Heart left ventricle (tissue), 16 donors: ENCODE measurements around the gene CCL2. TPM values are rescaled to one million over a fixed set of nuclear protein-coding genes. Genes with fewer than 3 reads are reported as not detected.

Source experiments
- ATAC-seq, 4 donors: fragments of 200-7000 bp; cut with Tn5 transposase; one replicate each; pipeline ENCODE4 v1.9.1; 2020 to 2022; ENCODE audit warnings: moderate library complexity in 4 of 4, mild to moderate bottlenecking in 3 of 4, moderate number of reproducible peaks in 1 of 4
- DNase-seq, 5 donors: peaks; one replicate each; pipeline ENCODE4 v3.0.0-alpha.2; 2020
- H3K27ac ChIP-seq, 12 donors: fragments of 200-600 bp; sonication (generic) in 4 of 12; one replicate each; pipeline versions ENCODE4 v1.5.0 to v1.8.0; 2016 to 2022; ENCODE audit warnings: mild to moderate bottlenecking in 2 of 12
- H3K27me3 ChIP-seq, 9 donors: fragments of 200-600 bp; sonication (generic) in 2 of 9; one replicate each; pipeline versions ENCODE4 v1.5.1 to v1.8.0; 2016 to 2022; ENCODE audit warnings: mild to moderate bottlenecking in 3 of 9
- H3K36me3 ChIP-seq, 9 donors: fragments of 200-600 bp; sonication (generic) in 2 of 9; one replicate each; pipeline versions ENCODE4 v1.5.0 to v1.8.0; 2018 to 2022; ENCODE audit warnings: mild to moderate bottlenecking in 2 of 9
- H3K4me1 ChIP-seq, 12 donors: fragments of 200-600 bp; sonication (generic) in 4 of 12; one replicate each; pipeline versions ENCODE4 v1.5.0 to v1.8.0; 2016 to 2022; ENCODE audit warnings: mild to moderate bottlenecking in 3 of 12
- H3K4me3 ChIP-seq, 12 donors: fragments of 200-600 bp; sonication (generic) in 4 of 12; one replicate each; pipeline versions ENCODE4 v1.5.0 to v1.8.0; 2017 to 2022; ENCODE audit warnings: mild to moderate bottlenecking in 9 of 12, moderate library complexity in 4 of 12
- H3K9me3 ChIP-seq, 12 donors: fragments of 200-600 bp; sonication (generic) in 4 of 12; one replicate each; pipeline versions ENCODE4 v1.5.0 to v1.8.0; 2016 to 2022; ENCODE audit warnings: mild to moderate bottlenecking in 1 of 12
- CTCF ChIP-seq, 12 donors: fragments of 200-600 bp; sonication (generic) in 4 of 12; IDR thresholded peaks; one replicate each; pipeline versions ENCODE4 v1.5.0 to v1.8.0; 2018 to 2022; ENCODE audit warnings: antibody characterized with exemption in 12 of 12, mild to moderate bottlenecking in 5 of 12
- POLR2A ChIP-seq, 2 donors: fragments of 450-650 bp; IDR thresholded peaks; one replicate each; pipeline ENCODE4 v1.6.1; 2017; ENCODE audit warnings: antibody characterized with exemption in 2 of 2, mild to moderate bottlenecking in 2 of 2, moderate library complexity in 2 of 2
- WGBS, 4 donors: extraction: QIAGEN DNeasy Blood & Tissue Kit in 2 of 4; methylation state at CpG; one replicate each; pipeline versions ENCODE4 v1.1.5 to v1.1.7; 2013 to 2018; 5-methylcytosine and 5-hydroxymethylcytosine counted together
- intact Hi-C, 10 donors: fragments of 100-400 bp; cut with DNase I; formaldehyde crosslinking; loops; one replicate each; pipeline versions ENCODE4 v1.11.1 to v1.14.2; 2022
- polyA plus RNA-seq, 2 donors: library from polyadenylated mRNA; stranded (reverse); fragments of 200-250 nt; gene quantifications; one replicate each; pipeline ENCODE4 v1.2.3, GENCODE V29; 2013
- total RNA-seq, 9 donors: library from RNA; depleted of rRNA in 2 of 9; stranded (reverse); fragments of >200 nt in 2 of 9; fragmentation: NEBNext Ultra II Directional in 3 of 9; extraction: Animal tissue kit (Norgen Biotek cat#: 25700) in 3 of 9; gene quantifications; one replicate each; pipeline versions ENCODE4 v1.1.0 to v1.2.4, GENCODE V29; 2016 to 2023
- donor health status: ischemic (EF 13 %, LVEDD 7.1; RV severe dilation, severe dysfunction).
- donor health status: healthy with polysubstance abuse.
- donor health status: DM: no; HTN: yes; CAD: no.
- donor health status: DM: no; HTN: no; CAD: no.
- donor health status: ischemic (EF 25% LVEDD 6.9; RV normal size, moderate dysfunction).
- donor health status: ischemic (EF 25% LVEDD 5.7; RV mildly dilated, moderate dysfunction).
- donor health status: healthy.
- donor health status: DM: yes; HTN: yes; CAD: no.
- donor health status: ischemic (EF 35%, LVEDD 5.7; RV mildly dilated, moderate dysfunction).
- donor health status: nonischemic (EF 11% LVEDD 7.7; RV severe dilation, severe dysfunction).
- donor health status: DM: yes; HTN: yes; CAD: no.
- donor health status: PGD.
- donor health status: ischemic (EF 29% LVEDD 5.4; RV normal size, mild dysfunction).
- donor health status: nonischemic (EF 23%, LVEDD 6.1; RV moderate dilation, normal function).

CCL2 gene
- total and polyA plus RNA-seq, 11 donors: 11.8 to 512 (median 43.9) TPM

- intact Hi-C loops: loop anchor here in 2 of 10 donors (5.0 to 10.0 kb wide), 2 partner anchors 68 to 71 kb away; no protein-coding TSS in a partner anchor
- DNase-seq: no peak
- Histone ChIP-seq H3K27me3 (no peaks in the 10 kb centered on the region), H3K27ac (peak overlapping the region in 11 of 12 donors; percentile 61 to 87 (median 83)), H3K9me3 (no peaks in the 10 kb centered on the region), H3K36me3 (no peaks in the 10 kb centered on the region), H3K4me3 (no peak overlapping the region), H3K4me1 (peaks cover 6 to 82% (median 72%) of the 10 kb centered on the region in 12 donors)
- no peak for ATAC-seq
- no peak for TF ChIP-seq POLR2A (IDR thresholded peaks at IDR 0.05)
- no peak for TF ChIP-seq CTCF (IDR thresholded peaks at IDR 0.05)
- WGBS, 4 donors: 79 to 83% (median 80%) methylated on average over 6 of the region's 6 CpGs
Observed at GRCh38 chr17:34236281-34236892, 18.7 kb upstream of the CCL2 start.

GRCh38 chr17:34237458-34237857 is 17.6 kb upstream of the CCL2 start:
- TF ChIP-seq POLR2A (IDR thresholded peaks at IDR 0.05) (no peak), CTCF (IDR thresholded peaks at IDR 0.05) (no peak)
- Histone ChIP-seq H3K36me3 (no peaks in the 10 kb centered on the region), H3K4me3 (no peak overlapping the region), H3K4me1 (peaks cover 6 to 93% (median 83%) of the 10 kb centered on the region in 12 donors), H3K9me3 (no peaks in the 10 kb centered on the region), H3K27ac (peak overlapping the region in 5 of 12 donors; percentile 17 to 87 (median 65)), H3K27me3 (no peaks in the 10 kb centered on the region)
- intact Hi-C loops: loop anchor here in 2 of 10 donors (5.0 to 10.0 kb wide), 2 partner anchors 67 to 70 kb away; no protein-coding TSS in a partner anchor
- DNase-seq: no peak
- 87 to 90% (median 89%) methylated on average over 3 of the region's 3 CpGs for WGBS, 4 donors
- ATAC-seq: no peak

GRCh38 chr17:34241062-34241461 is 14.0 kb upstream of the CCL2 start:
- H3K4me1 ChIP-seq: peaks cover 0 to 97% (median 68%) of the 10 kb centered on the region in 12 donors
- H3K9me3 ChIP-seq: no peaks in the 10 kb centered on the region
- peak overlapping the region in 9 of 12 donors; percentile 21 to 87 (median 53) for H3K27ac ChIP-seq
- TF ChIP-seq CTCF (IDR thresholded peaks at IDR 0.05): no peak
- TF ChIP-seq POLR2A (IDR thresholded peaks at IDR 0.05): no peak
- DNase-seq (peak; percentile 86 to 91 (median 87)), ATAC-seq (peak; percentile 66 to 90 (median 83))
- H3K4me3 ChIP-seq: no peak overlapping the region
- no peaks in the 10 kb centered on the region for H3K36me3 ChIP-seq
- H3K27me3 ChIP-seq: no peaks in the 10 kb centered on the region
- intact Hi-C loops: no loop called here
- 7 to 16% (median 12%) methylated on average over 4 of the region's 4 CpGs for WGBS, 4 donors

- 62 to 71% (median 65%) methylated on average over 8 of the region's 8 CpGs for whole genome bisulfite sequencing, 4 donors
- peaks cover 0 to 95% (median 55%) of the 10 kb centered on the region in 12 donors for H3K4me1 ChIP-seq
- no peak for DNase-seq
- no peaks in the 10 kb centered on the region for H3K9me3 ChIP-seq
- no peak overlapping the region for H3K4me3 ChIP-seq
- intact Hi-C loops: no loop called here
- peak overlapping the region in 8 of 12 donors; percentile 2 to 87 (median 48) for H3K27ac ChIP-seq
- H3K27me3 ChIP-seq: no peaks in the 10 kb centered on the region
- peak in 2 of 4 donors; percentile 42 to 43 for ATAC-seq
- TF ChIP-seq POLR2A (IDR thresholded peaks at IDR 0.05) (no peak), CTCF (IDR thresholded peaks at IDR 0.05) (no peak)
- H3K36me3 ChIP-seq: no peaks in the 10 kb centered on the region
Observed at GRCh38 chr17:34242587-34243363, 12.3 kb upstream of the CCL2 start.
